Myocyte (in vitro differentiated cells): ENCODE data around the gene SIL1. TPM values are rescaled to one million over a fixed set of nuclear protein-coding genes. Genes with fewer than 3 reads are reported as not detected.
"Not testable (repeated sequence)": the region's sequence is repeated elsewhere in the genome, so short reads cannot be mapped to it uniquely, and the experiment has no call there.

Experiments used
- DNase-seq: peaks from one replicate; pipeline ENCODE4 v3.0.0-alpha.2; 2012; ENCODE audit warnings: low read depth
- total RNA-seq: library from RNA; depleted of rRNA; stranded (reverse); fragments of >200 nt; gene quantifications from 2 replicates; pipeline ENCODE4 v1.2.3, GENCODE V29; 2014

Gene SIL1
- total RNA-seq, 1 donor from 2014 or later: 53.2 TPM

GRCh38 chr5:139204196-139204595 is 6.0 kb upstream of the SIL1 start:
- DNase-seq: peak; percentile 10

GRCh38 chr5:139199321-139199720 is 1.2 kb upstream of the SIL1 start:
- no peak for DNase-seq

- no peak for DNase-seq
These were observed 1.7 kb downstream of the SIL1 start for GRCh38 chr5:139196296-139196956.

- DNase-seq: no peak
These were observed 3.7 kb downstream of the SIL1 start for GRCh38 chr5:139194486-139194885.

- no peak for DNase-seq
These were observed 4.2 kb downstream of the SIL1 start for GRCh38 chr5:139193928-139194327.

GRCh38 chr5:139192906-139193305 is 5.3 kb downstream of the SIL1 start:
- not testable (repeated sequence) for DNase-seq

- DNase-seq: not testable (repeated sequence)
These were observed 6.2 kb downstream of the SIL1 start for GRCh38 chr5:139191954-139192353.

GRCh38 chr5:139190125-139190524 is 8.0 kb downstream of the SIL1 start:
- no peak for DNase-seq

- DNase-seq: no peak
These were observed 9.5 kb downstream of the SIL1 start for GRCh38 chr5:139188558-139189270.

- DNase-seq: no peak
These were observed 11.3 kb downstream of the SIL1 start for GRCh38 chr5:139186752-139187326.

- DNase-seq: no peak
These were observed 11.9 kb downstream of the SIL1 start for GRCh38 chr5:139186261-139186660.

GRCh38 chr5:139185589-139185988 is 12.6 kb downstream of the SIL1 start:
- no peak for DNase-seq

GRCh38 chr5:139183502-139183901 is 14.7 kb downstream of the SIL1 start:
- no peak for DNase-seq

- no peak for DNase-seq
These were observed 15.5 kb downstream of the SIL1 start for GRCh38 chr5:139182528-139183296.

GRCh38 chr5:139181835-139182452 is 16.2 kb downstream of the SIL1 start:
- DNase-seq: no peak

- DNase-seq: no peak
These were observed 16.8 kb downstream of the SIL1 start for GRCh38 chr5:139181322-139181730.

GRCh38 chr5:139180850-139181249 is 17.3 kb downstream of the SIL1 start:
- no peak for DNase-seq

- DNase-seq: not testable (repeated sequence)
These were observed 18.2 kb downstream of the SIL1 start for GRCh38 chr5:139179778-139180513.

- DNase-seq: no peak
These were observed 19.2 kb downstream of the SIL1 start for GRCh38 chr5:139178935-139179334.

GRCh38 chr5:139178589-139178917 is 19.6 kb downstream of the SIL1 start:
- no peak for DNase-seq
